GM18951 (cell line): ENCODE measurements around the gene IZUMO1.

Experiments used
- POLR2A ChIP-seq: IDR thresholded peaks from 4 replicates; pipeline ENCODE4 v1.6.1; 2011; ENCODE audit warnings: mild to moderate bottlenecking; ENCODE audit not compliant: insufficient read length, insufficient read depth; ENCODE audit errors: extremely low read depth
- in situ Hi-C: fragments of 300-500 bp; cut with MboI; formaldehyde crosslinking; loops from one replicate; pipeline ENCODE4 v1.12.0; 2022; ENCODE audit warnings: low sequenced_read_pairs, mixed read lengths, inconsistent platforms; ENCODE audit not compliant: unreplicated experiment

The IZUMO1 gene

DNA sequence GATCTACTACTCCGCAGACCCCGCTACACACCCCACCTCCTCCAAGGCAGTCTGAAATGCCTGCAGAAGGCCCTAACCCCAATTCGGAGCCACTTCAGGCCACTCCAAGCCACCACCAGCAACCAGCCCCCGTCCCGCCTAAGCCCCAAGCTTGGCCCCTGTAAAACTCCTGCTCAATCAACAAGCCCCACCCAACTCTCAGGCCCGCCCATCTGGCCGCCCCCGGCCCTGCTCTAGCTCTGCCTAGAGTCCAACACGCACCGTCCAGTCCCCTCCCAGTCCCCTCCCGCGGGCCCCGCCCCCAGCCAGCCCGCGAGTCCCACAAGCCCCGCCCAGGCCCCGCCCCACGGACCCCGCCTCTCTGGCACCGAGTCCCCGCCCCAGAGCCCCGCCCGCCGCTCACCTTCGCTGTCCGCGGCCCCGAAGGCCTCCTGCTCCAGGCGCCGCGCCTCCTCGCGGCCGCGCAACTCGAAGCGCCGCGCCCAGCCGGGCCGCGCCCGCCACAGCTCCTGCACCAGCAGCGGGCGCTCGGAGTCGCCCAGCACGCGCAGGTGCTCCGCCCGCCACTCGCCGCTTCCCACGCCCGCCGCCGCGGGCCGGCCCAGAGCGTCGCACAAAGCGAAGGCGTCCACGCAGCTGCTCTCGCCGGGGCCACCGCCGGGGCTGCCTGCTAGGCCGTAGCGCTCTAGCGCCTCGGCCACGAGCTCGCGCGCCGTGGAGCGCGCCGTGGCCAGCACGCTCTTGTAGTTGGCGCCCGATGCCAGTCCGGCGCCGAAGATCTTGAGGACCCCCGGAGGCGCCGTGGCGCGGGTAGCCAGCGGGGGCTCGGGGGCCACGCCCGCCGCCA, 7.9 kb downstream of the IZUMO1 start:
- in situ Hi-C loops = no loop called here
- no peak for TF ChIP-seq POLR2A

DNA sequence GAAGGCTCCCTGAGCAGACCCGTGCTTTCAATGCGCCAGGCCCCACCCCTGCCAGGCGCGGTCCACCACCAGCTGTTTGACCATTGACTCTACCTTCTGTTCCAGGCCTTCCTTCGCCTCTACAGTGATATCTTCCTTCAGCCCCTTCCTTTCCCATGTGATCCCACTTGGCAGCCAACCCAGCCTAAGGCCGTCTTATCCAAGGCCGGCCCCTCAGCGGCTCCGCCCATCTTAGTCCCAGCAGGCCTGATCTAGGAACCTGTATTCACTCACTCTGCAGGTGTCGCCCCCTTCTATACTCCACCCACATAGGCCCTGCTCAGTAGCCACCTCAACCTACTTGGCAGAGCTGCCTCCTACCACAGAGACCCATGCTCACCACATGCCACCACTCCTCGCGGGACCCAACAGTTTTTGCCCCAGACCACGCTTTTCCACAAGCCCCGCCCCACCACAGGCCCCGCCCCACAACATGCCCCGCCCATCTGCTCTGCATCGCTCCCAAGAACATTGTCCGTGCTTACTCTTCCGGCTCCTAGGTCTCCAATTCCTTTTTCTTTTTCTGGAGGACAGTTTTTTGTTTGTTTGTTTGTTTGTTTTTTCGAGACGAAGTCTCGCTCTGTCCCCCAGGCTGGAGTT, 9.2 kb downstream of the IZUMO1 start:
- TF ChIP-seq POLR2A = no peak
- in situ Hi-C loops = no loop called here

- TF ChIP-seq POLR2A = no peak
- in situ Hi-C loops = no loop called here
Measured at GRCh38 chr19:48735031-48735615, 11.6 kb downstream of the IZUMO1 start.

GRCh38 chr19:48734625-48735024, 12.1 kb downstream of the IZUMO1 start:
- in situ Hi-C loops = no loop called here
- no peak for TF ChIP-seq POLR2A

GRCh38 chr19:48731452-48731851, 15.3 kb downstream of the IZUMO1 start:
- in situ Hi-C loops = no loop called here
- TF ChIP-seq POLR2A = no peak

- in situ Hi-C loops = no loop called here
- TF ChIP-seq POLR2A = no peak
Measured at GRCh38 chr19:48728911-48729664, 17.6 kb downstream of the IZUMO1 start.

DNA sequence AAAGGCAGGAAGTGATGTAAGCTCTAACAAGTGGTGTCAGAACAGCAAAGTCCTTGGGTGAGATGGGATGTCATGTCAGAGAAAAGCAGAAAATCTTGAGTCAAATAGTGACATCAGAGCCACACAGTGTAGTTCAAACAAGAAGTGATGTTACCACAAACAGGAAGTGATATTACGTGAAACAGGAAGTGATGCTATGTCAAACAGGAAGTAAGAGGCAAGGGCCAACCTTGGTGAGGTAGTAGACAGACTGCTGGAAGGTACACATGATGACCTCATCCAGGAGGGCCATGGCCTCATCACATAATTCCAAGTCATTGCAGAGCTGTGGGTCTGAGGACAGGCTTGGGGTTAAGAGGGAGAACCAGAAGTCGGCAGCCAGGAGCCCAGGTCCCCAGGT, 20.2 kb downstream of the IZUMO1 start:
- TF ChIP-seq POLR2A = no peak
- in situ Hi-C loops = no loop called here

DNA sequence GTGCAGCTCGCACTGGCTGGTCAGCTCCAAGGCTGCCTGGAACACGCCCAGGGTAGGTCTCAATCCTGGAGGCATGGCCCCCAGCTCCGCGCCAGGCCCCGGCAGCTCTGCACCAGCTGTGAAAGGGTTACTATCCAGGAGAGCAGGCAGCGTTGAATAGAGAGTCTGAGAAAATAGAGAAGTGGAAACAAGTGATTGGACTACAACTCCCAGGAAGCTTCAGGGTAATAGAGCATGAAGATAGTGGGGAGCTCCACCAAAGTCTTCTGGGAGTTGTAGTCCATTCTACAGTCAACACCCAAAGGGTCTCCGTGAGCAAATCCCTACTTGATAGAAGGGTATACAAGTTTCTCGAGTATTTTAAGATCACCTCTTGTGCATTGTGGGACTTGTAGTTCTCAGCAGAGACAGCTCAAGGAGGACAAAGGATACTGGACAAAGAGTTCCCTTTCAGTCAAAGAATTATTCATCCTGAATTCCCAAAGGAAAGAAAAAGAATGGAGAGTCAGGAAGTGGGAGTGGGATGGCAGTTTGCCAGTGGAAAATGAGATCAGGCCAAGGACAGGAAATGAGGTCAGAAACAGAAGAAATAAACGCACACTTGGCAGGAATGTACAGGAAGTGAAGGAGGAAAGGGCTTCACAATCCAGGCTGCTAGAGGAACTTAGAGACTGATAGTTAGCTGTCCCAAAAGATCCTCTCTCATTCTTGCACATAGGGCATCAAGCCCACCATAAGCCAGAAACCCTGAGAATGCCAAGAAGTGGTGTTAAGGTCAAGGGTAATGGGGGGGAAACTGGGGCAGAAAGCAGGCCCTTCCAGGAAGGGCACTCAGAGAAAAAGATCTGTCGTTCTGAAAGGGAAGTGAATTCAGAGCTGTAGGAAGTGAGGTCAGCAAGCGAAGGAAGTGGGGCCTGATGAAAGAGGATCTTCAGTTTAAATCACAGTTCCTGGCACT, 21.6 kb downstream of the IZUMO1 start:
- in situ Hi-C loops = no loop called here
- TF ChIP-seq POLR2A = no peak

GRCh38 chr19:48722196-48722708, 24.5 kb downstream of the IZUMO1 start:
- in situ Hi-C loops = no loop called here
- no peak for TF ChIP-seq POLR2A

DNA sequence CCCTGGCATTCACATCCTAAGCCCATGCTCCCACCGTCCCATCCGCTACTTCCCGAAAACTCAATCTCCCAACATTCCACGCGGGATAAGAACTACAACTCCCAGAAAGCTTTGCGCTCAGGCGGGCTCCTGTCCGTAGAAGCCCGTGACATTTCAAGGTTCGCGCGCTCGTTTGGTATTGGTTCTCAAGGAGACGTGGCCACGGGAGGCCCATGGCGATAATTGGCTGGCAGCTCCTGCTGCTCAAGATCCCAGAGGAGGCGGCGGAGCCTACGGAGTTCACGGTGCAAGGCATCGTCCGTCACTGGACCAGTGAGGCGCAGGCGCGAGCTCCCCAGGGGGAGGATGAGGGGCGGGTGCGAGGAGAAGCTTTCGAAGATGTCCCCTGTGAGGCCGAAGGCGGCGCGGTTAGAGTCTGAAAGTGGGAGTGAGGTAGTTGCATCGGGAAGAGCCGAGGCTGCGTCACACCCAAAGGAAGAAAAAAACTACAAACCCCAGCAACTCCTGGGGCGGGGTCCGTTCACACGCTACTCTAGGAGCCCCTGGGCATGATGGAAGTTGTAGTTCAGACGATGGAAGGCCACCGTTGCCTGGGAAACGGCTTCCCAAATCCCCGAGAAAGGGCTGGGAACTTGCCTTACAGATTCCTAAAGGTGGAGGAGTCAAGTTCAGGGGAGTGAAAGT, 26.0 kb downstream of the IZUMO1 start:
- in situ Hi-C loops = no loop called here
- peak; percentile 61 for TF ChIP-seq POLR2A

DNA sequence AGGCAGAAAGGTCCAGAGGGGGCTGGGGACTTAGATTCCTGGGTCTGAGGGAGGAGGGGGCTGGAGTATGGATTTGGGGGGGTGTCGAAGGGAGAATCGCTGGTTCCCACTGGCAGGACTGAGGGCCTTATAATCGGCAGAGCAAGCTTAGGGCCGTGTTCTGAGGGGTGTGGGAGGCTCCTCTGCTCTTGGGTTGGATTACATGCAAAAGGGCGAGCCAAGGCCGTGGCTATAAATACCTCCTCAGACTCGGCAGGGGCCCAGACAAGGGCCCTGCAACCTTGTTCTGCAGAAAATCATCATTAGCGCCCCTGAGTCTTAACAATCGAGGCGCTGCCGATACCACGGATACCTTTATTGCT, 26.5 kb downstream of the IZUMO1 start:
- in situ Hi-C loops = no loop called here
- TF ChIP-seq POLR2A = no peak
